Prostate gland (tissue), 2 donors: ENCODE measurements around the gene KDELR1.

Experiments used
- POLR2A ChIP-seq: fragments of 450-650 bp; IDR thresholded peaks from one replicate; pipeline ENCODE4 v1.6.1; 2016; ENCODE audit warnings: antibody characterized with exemption, mild to moderate bottlenecking
- POLR2AphosphoS5 ChIP-seq: sonication (generic); formaldehyde crosslinking; IDR thresholded peaks from one replicate; pipeline ENCODE4 v1.6.1; 2017; ENCODE audit warnings: antibody characterized with exemption
- TF ChIP-seq, protein P1 (sequence below), 4 experiments: fragments of 200-600 bp in 2 of 4; fragments of 450-650 bp in 2 of 4; sonication (generic) in 2 of 4; IDR thresholded peaks; 1 replicate in 3 of 4; 2 replicates in 1 of 4; pipeline ENCODE4 v1.5.1; 2016 to 2019; ENCODE audit warnings: antibody characterized with exemption in 4 of 4, mild to moderate bottlenecking in 2 of 4, moderate library complexity in 2 of 4

DNA sequence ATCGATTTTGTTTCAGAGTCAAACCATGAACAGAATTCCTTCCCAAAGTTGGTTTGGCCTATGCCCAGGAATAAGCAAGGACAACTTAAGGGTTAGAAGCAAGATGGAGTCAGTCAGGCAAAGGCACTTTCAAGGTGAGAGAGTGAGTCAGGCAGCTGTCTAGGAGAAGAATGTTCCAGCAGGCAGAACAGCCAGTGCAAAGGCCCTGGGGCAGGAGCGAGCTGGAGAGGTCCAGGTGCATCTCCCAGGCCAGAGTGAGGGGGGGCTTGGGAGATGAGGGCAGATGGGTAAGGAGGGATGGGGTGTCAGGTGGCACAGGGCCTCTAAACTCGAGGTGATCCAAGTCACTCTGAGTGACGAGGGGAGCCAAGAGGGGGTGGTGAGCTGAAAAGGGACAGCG lies 45.2 kb upstream of the KDELR1 start:
- TF ChIP-seq, protein P1, sequence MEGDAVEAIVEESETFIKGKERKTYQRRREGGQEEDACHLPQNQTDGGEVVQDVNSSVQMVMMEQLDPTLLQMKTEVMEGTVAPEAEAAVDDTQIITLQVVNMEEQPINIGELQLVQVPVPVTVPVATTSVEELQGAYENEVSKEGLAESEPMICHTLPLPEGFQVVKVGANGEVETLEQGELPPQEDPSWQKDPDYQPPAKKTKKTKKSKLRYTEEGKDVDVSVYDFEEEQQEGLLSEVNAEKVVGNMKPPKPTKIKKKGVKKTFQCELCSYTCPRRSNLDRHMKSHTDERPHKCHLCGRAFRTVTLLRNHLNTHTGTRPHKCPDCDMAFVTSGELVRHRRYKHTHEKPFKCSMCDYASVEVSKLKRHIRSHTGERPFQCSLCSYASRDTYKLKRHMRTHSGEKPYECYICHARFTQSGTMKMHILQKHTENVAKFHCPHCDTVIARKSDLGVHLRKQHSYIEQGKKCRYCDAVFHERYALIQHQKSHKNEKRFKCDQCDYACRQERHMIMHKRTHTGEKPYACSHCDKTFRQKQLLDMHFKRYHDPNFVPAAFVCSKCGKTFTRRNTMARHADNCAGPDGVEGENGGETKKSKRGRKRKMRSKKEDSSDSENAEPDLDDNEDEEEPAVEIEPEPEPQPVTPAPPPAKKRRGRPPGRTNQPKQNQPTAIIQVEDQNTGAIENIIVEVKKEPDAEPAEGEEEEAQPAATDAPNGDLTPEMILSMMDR (IDR thresholded peaks at IDR 0.05), result no peak
- TF ChIP-seq POLR2A, result no peak
- TF ChIP-seq POLR2AphosphoS5, result no peak
